Activated CD4-positive, alpha-beta T cell treated with anti-CD3 and anti-CD28 coated beads for 4 hours (primary cell): Measurements from ENCODE around the gene FOXD4.
"Not testable (repeated sequence)": the region's sequence is repeated elsewhere in the genome, so short reads cannot be mapped to it uniquely, and the experiment has no call there.

ENCODE experiments used
- DNase-seq, 2 donors: peaks; one replicate each; pipeline ENCODE4 v3.0.0-alpha.2; 2020

FOXD4 gene

GRCh38 chr9:90851-91250 lies 27.4 kb downstream of the FOXD4 start:
- DNase-seq, result not testable (repeated sequence)

- DNase-seq, result not testable (repeated sequence)
These were observed 29.7 kb downstream of the FOXD4 start for GRCh38 chr9:88396-89037.

GRCh38 chr9:87860-88259 lies 30.4 kb downstream of the FOXD4 start:
- DNase-seq, result not testable (repeated sequence)

- not testable (repeated sequence) for DNase-seq
These were observed 31.1 kb downstream of the FOXD4 start for GRCh38 chr9:87105-87504.

GRCh38 chr9:86697-87096 lies 31.5 kb downstream of the FOXD4 start:
- DNase-seq, result not testable (repeated sequence)

- DNase-seq, result not testable (repeated sequence)
These were observed 35.1 kb downstream of the FOXD4 start for GRCh38 chr9:82932-83689.

GRCh38 chr9:78333-78732 lies 39.9 kb downstream of the FOXD4 start:
- not testable (repeated sequence) for DNase-seq

GRCh38 chr9:76389-76788 lies 41.8 kb downstream of the FOXD4 start:
- not testable (repeated sequence) for DNase-seq

- not testable (repeated sequence) for DNase-seq
These were observed 44.2 kb downstream of the FOXD4 start for GRCh38 chr9:73900-74525.

- DNase-seq, result peak in 1 of 2 donors; percentile 7
These were observed 44.9 kb downstream of the FOXD4 start for GRCh38 chr9:73076-73899.
